Lower lobe of right lung (tissue), 2 donors: ENCODE measurements around the gene MC1R. TPM values are rescaled to one million over a fixed set of nuclear protein-coding genes. Genes with fewer than 3 reads are reported as not detected.

Source experiments
- ATAC-seq, 2 donors: fragments of 200-7000 bp; cut with Tn5 transposase; one replicate each; pipeline ENCODE4 v1.9.1; 2020 to 2022; ENCODE audit warnings: mild to moderate bottlenecking in 2 of 2, moderate library complexity in 2 of 2
- DNase-seq: peaks from one replicate; pipeline ENCODE4 v3.0.0-alpha.2; 2020
- H3K27ac ChIP-seq: fragments of 200-600 bp; one replicate; pipeline ENCODE4 v1.8.0; 2022
- H3K27me3 ChIP-seq: fragments of 200-600 bp; one replicate; pipeline ENCODE4 v1.8.0; 2022; ENCODE audit warnings: low read depth
- H3K36me3 ChIP-seq: fragments of 200-600 bp; one replicate; pipeline ENCODE4 v1.8.0; 2022; ENCODE audit warnings: mild to moderate bottlenecking
- H3K4me1 ChIP-seq: fragments of 200-600 bp; one replicate; pipeline ENCODE4 v1.8.0; 2022
- H3K4me3 ChIP-seq: fragments of 200-600 bp; one replicate; pipeline ENCODE4 v1.8.0; 2022; ENCODE audit warnings: mild to moderate bottlenecking
- H3K9me3 ChIP-seq: fragments of 200-600 bp; one replicate; pipeline ENCODE4 v1.8.0; 2022
- CTCF ChIP-seq: fragments of 200-600 bp; IDR thresholded peaks from one replicate; pipeline ENCODE4 v1.8.0; 2022; ENCODE audit warnings: antibody characterized with exemption, mild to moderate bottlenecking
- intact Hi-C: fragments of 100-400 bp; cut with DNase I; formaldehyde crosslinking; loops from one replicate; pipeline ENCODE4 v1.11.0; 2022
- total RNA-seq: library from RNA; stranded (reverse); fragmentation: NEBNext Ultra II Directional; extraction: Animal tissue kit (Norgen Biotek cat#: 25700); gene quantifications from one replicate; pipeline ENCODE4 v1.2.1, GENCODE V29; 2021
- donor health status: DM: no; HTN: yes; CAD: no; lungs with severe emphysema.

MC1R gene
- total RNA-seq, 1 donor from 2014 or later = 5.3 TPM

GRCh38 chr16:89892635-89893034 lies 26.0 kb upstream of the MC1R start:
- Histone ChIP-seq H3K4me1 (no peaks in the 10 kb centered on the region), H3K9me3 (no peaks in the 10 kb centered on the region), H3K27me3 (no peaks in the 10 kb centered on the region), H3K36me3 (peaks cover 100% of the 10 kb centered on the region), H3K4me3 (no peak overlapping the region), H3K27ac (no peak overlapping the region)
- ATAC-seq (no peak), DNase-seq (no peak)
- no peak for TF ChIP-seq CTCF
- intact Hi-C loops = no loop called here

GRCh38 chr16:89893642-89894548 lies 24.8 kb upstream of the MC1R start:
- no peak for DNase-seq
- H3K36me3 ChIP-seq = peaks cover 100% of the 10 kb centered on the region

GRCh38 chr16:89895482-89896250 lies 23.0 kb upstream of the MC1R start:
- Histone ChIP-seq H3K4me3 (no peak overlapping the region), H3K9me3 (no peaks in the 10 kb centered on the region), H3K27ac (no peak overlapping the region), H3K27me3 (no peaks in the 10 kb centered on the region), H3K4me1 (no peaks in the 10 kb centered on the region), H3K36me3 (peaks cover 100% of the 10 kb centered on the region)
- no peak for TF ChIP-seq CTCF
- no peak for ATAC-seq
- no peak for DNase-seq
- intact Hi-C loops = no loop called here

More at GRCh38 chr16:89893642-89894548, 24.8 kb upstream of the MC1R start:
- TF ChIP-seq CTCF = no peak
- peak; percentile 24 to 25 for ATAC-seq
- intact Hi-C loops = no loop called here
- H3K4me3 ChIP-seq = no peak overlapping the region
- no peak overlapping the region for H3K27ac ChIP-seq
- H3K4me1 ChIP-seq = no peaks in the 10 kb centered on the region
- H3K27me3 ChIP-seq = no peaks in the 10 kb centered on the region
- no peaks in the 10 kb centered on the region for H3K9me3 ChIP-seq

GRCh38 chr16:89897204-89897603 lies 21.5 kb upstream of the MC1R start:
- Histone ChIP-seq H3K36me3 (peaks cover 91% of the 10 kb centered on the region), H3K27me3 (no peaks in the 10 kb centered on the region), H3K9me3 (no peaks in the 10 kb centered on the region), H3K27ac (no peak overlapping the region), H3K4me1 (no peaks in the 10 kb centered on the region), H3K4me3 (no peak overlapping the region)
- ATAC-seq (no peak), DNase-seq (no peak)
- TF ChIP-seq CTCF = no peak
- intact Hi-C loops = no loop called here

- ATAC-seq (no peak), DNase-seq (no peak)
- no peaks in the 10 kb centered on the region for H3K27me3 ChIP-seq
- TF ChIP-seq CTCF = no peak
- H3K4me1 ChIP-seq = no peaks in the 10 kb centered on the region
- H3K36me3 ChIP-seq = peaks cover 89% of the 10 kb centered on the region
- no peaks in the 10 kb centered on the region for H3K9me3 ChIP-seq
- no peak overlapping the region for H3K4me3 ChIP-seq
- no peak overlapping the region for H3K27ac ChIP-seq
- intact Hi-C loops = no loop called here
These were observed 20.3 kb upstream of the MC1R start for GRCh38 chr16:89898201-89898967.
